Vagina (tissue), 2 donors: ENCODE data around the gene EPHA10. TPM values are rescaled to one million over a fixed set of nuclear protein-coding genes. Genes with fewer than 3 reads are reported as not detected.
A peak's percentile ranks its signal among the peaks of the same experiment; 100 is the strongest.
"Not testable (repeated sequence)": the region's sequence is repeated elsewhere in the genome, so short reads cannot be mapped to it uniquely, and the experiment has no call there.

Experiments
- DNase-seq, 2 donors: peaks; one replicate each; pipeline ENCODE4 v3.0.0-alpha.2; 2017; ENCODE audit errors: extremely low spot score in 2 of 2
- H3K27ac ChIP-seq: fragments of 200-600 bp; sonication (generic); one replicate; pipeline ENCODE4 v1.5.1; 2019
- H3K27me3 ChIP-seq: fragments of 200-600 bp; sonication (generic); one replicate; pipeline ENCODE4 v1.5.1; 2019
- H3K36me3 ChIP-seq, 2 donors: fragments of 200-600 bp; sonication (generic); one replicate each; pipeline ENCODE4 v1.5.1; 2017 to 2019
- H3K4me1 ChIP-seq: fragments of 200-600 bp; sonication (generic); one replicate; pipeline ENCODE4 v1.5.1; 2019
- H3K4me3 ChIP-seq, 2 donors: fragments of 200-600 bp; sonication (generic); 1 replicate in 1 of 2; 2 replicates in 1 of 2; pipeline ENCODE4 v1.5.1; 2016 to 2019
- H3K9me3 ChIP-seq: fragments of 200-600 bp; sonication (generic); one replicate; pipeline ENCODE4 v1.5.1; 2019
- CTCF ChIP-seq, 3 experiments: fragments of 450-650 bp in 2 of 3; fragments of 200-600 bp in 1 of 3; sonication (generic) in 1 of 3; IDR thresholded peaks; one replicate each; pipeline ENCODE4 v1.5.1; 2017 to 2019; ENCODE audit warnings: antibody characterized with exemption in 3 of 3, mild to moderate bottlenecking in 2 of 3, moderate library complexity in 2 of 3
- POLR2A ChIP-seq, 2 donors: fragments of 450-650 bp; IDR thresholded peaks; one replicate each; pipeline ENCODE4 v1.6.1; 2017; ENCODE audit warnings: antibody characterized with exemption in 2 of 2, mild to moderate bottlenecking in 2 of 2, moderate library complexity in 2 of 2
- POLR2AphosphoS5 ChIP-seq, 2 donors: sonication (generic); formaldehyde crosslinking; IDR thresholded peaks; one replicate each; pipeline ENCODE4 v1.9.0; 2017; ENCODE audit warnings: antibody characterized with exemption in 2 of 2, mild to moderate bottlenecking in 2 of 2, low read depth in 1 of 2; ENCODE audit not compliant: insufficient read depth in 1 of 2
- intact Hi-C: fragments of 100-400 bp; cut with DNase I; formaldehyde crosslinking; loops from one replicate; pipeline ENCODE4 v1.15.1; 2023
- total RNA-seq: library from RNA; depleted of rRNA; stranded (reverse); fragments of >200 nt; gene quantifications from one replicate; pipeline ENCODE4 v1.2.3, GENCODE V29; 2016

The EPHA10 gene
- total RNA-seq, 1 donor from 2014 or later, result 0.25 TPM

- H3K9me3 ChIP-seq, result no peaks in the 10 kb centered on the region
- TF ChIP-seq CTCF (IDR thresholded peaks at IDR 0.05) (no peak), POLR2AphosphoS5 (IDR thresholded peaks at IDR 0.05; ENCODE audit: insufficient read depth in 1 of 2, low read depth in 1 of 2) (no peak), POLR2A (IDR thresholded peaks at IDR 0.05) (no peak)
- peaks cover 0 to 35% of the 10 kb centered on the region in 2 donors for H3K36me3 ChIP-seq
- no peak for DNase-seq
- intact Hi-C loops, result loop anchor here (10.0 kb wide), 2 partner anchors 201 to 231 kb away; no protein-coding TSS in a partner anchor
- H3K4me3 ChIP-seq, result no peak overlapping the region
- H3K4me1 ChIP-seq, result peaks cover 20% of the 10 kb centered on the region
- no peaks in the 10 kb centered on the region for H3K27me3 ChIP-seq
- H3K27ac ChIP-seq, result no peak overlapping the region
Observed at GRCh38 chr1:37685722-37686121, 79.2 kb downstream of the EPHA10 start.

GRCh38 chr1:37684182-37684581 is 80.7 kb downstream of the EPHA10 start:
- H3K27ac ChIP-seq, H3K4me1 ChIP-seq, H3K4me3 ChIP-seq, DNase-seq, H3K27me3 ChIP-seq, H3K9me3 ChIP-seq: not testable (repeated sequence)
- intact Hi-C loops, result loop anchor here (5.0 to 10.0 kb wide), 3 partner anchors 87 to 229 kb away; partner anchors contain the start of gene GNL2
- H3K36me3 ChIP-seq, result peaks cover 0 to 35% of the 10 kb centered on the region in 2 donors

GRCh38 chr1:37682334-37682987 is 82.5 kb downstream of the EPHA10 start:
- H3K36me3 ChIP-seq, result peaks cover 0 to 31% of the 10 kb centered on the region in 2 donors
- DNase-seq, result no peak
- intact Hi-C loops, result loop anchor here (5.0 to 10.0 kb wide), 3 partner anchors 85 to 228 kb away; partner anchors contain the start of gene GNL2

GRCh38 chr1:37680933-37681332 is 84.0 kb downstream of the EPHA10 start:
- intact Hi-C loops, result loop anchor here (5.0 to 10.0 kb wide), 3 partner anchors 84 to 226 kb away; partner anchors contain the start of gene GNL2
- H3K36me3 ChIP-seq, result peaks cover 0 to 18% of the 10 kb centered on the region in 2 donors

More at GRCh38 chr1:37682334-37682987, 82.5 kb downstream of the EPHA10 start:
- TF ChIP-seq POLR2A (IDR thresholded peaks at IDR 0.05) (no peak), CTCF (IDR thresholded peaks at IDR 0.05) (peak; percentile 68 to 89 (median 70)), POLR2AphosphoS5 (IDR thresholded peaks at IDR 0.05; ENCODE audit: insufficient read depth in 1 of 2, low read depth in 1 of 2) (peak in 1 of 2 donors; percentile 57)
- no peak overlapping the region for H3K27ac ChIP-seq
- H3K4me1 ChIP-seq, result peaks cover 2% of the 10 kb centered on the region
- H3K27me3 ChIP-seq, result no peaks in the 10 kb centered on the region
- no peak overlapping the region for H3K4me3 ChIP-seq
- no peaks in the 10 kb centered on the region for H3K9me3 ChIP-seq

GRCh38 chr1:37677808-37678207 is 87.1 kb downstream of the EPHA10 start:
- no peak for TF ChIP-seq POLR2AphosphoS5 (IDR thresholded peaks at IDR 0.05; ENCODE audit: insufficient read depth in 1 of 2, low read depth in 1 of 2)
- TF ChIP-seq CTCF (IDR thresholded peaks at IDR 0.05), result no peak
- Histone ChIP-seq H3K27ac (no peak overlapping the region), H3K4me3 (no peak overlapping the region), H3K36me3 (peaks cover 0 to 2% of the 10 kb centered on the region in 2 donors), H3K27me3 (no peaks in the 10 kb centered on the region), H3K4me1 (peaks cover 20% of the 10 kb centered on the region), H3K9me3 (no peaks in the 10 kb centered on the region)
- no peak for DNase-seq
- intact Hi-C loops, result no loop called here

More at GRCh38 chr1:37680933-37681332, 84.0 kb downstream of the EPHA10 start:
- Histone ChIP-seq H3K4me1 (peaks cover 12% of the 10 kb centered on the region), H3K9me3 (no peaks in the 10 kb centered on the region), H3K27me3 (no peaks in the 10 kb centered on the region), H3K4me3 (no peak overlapping the region), H3K27ac (no peak overlapping the region)
- DNase-seq, result no peak
- TF ChIP-seq POLR2A (IDR thresholded peaks at IDR 0.05) (no peak), CTCF (IDR thresholded peaks at IDR 0.05) (no peak), POLR2AphosphoS5 (IDR thresholded peaks at IDR 0.05; ENCODE audit: insufficient read depth in 1 of 2, low read depth in 1 of 2) (no peak)
